GM12874 (cell line): ENCODE results near the gene TELO2.

Experiments
- TF ChIP-seq, protein P1 (sequence below): IDR thresholded peaks from 2 replicates; pipeline ENCODE4 v1.5.1; 2011; ENCODE audit warnings: low read depth, mild to moderate bottlenecking, control low read depth, low read length, moderate library complexity; ENCODE audit not compliant: insufficient read depth

Gene TELO2

DNA sequence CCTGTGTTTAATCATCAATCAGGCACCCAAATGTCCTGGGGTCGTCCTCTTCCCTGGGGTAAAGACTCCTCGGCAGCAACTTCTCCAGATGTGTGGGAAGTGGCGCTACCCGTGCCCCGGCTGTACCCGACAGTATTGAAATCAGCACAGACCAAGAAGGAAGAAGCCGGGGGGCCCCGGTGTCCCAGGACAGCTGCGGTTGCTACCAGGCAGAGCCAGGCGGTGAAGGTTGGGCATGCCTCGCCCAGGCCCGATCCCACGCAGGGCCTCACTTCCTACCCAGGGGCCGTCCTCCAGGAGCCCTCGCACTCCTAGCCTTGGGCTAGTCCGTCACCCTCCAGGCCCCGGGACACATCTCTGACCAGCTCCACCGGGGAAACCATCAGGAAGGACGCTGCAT is 39.8 kb upstream of the TELO2 start:
- TF ChIP-seq, protein P1, sequence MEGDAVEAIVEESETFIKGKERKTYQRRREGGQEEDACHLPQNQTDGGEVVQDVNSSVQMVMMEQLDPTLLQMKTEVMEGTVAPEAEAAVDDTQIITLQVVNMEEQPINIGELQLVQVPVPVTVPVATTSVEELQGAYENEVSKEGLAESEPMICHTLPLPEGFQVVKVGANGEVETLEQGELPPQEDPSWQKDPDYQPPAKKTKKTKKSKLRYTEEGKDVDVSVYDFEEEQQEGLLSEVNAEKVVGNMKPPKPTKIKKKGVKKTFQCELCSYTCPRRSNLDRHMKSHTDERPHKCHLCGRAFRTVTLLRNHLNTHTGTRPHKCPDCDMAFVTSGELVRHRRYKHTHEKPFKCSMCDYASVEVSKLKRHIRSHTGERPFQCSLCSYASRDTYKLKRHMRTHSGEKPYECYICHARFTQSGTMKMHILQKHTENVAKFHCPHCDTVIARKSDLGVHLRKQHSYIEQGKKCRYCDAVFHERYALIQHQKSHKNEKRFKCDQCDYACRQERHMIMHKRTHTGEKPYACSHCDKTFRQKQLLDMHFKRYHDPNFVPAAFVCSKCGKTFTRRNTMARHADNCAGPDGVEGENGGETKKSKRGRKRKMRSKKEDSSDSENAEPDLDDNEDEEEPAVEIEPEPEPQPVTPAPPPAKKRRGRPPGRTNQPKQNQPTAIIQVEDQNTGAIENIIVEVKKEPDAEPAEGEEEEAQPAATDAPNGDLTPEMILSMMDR: no peak

DNA sequence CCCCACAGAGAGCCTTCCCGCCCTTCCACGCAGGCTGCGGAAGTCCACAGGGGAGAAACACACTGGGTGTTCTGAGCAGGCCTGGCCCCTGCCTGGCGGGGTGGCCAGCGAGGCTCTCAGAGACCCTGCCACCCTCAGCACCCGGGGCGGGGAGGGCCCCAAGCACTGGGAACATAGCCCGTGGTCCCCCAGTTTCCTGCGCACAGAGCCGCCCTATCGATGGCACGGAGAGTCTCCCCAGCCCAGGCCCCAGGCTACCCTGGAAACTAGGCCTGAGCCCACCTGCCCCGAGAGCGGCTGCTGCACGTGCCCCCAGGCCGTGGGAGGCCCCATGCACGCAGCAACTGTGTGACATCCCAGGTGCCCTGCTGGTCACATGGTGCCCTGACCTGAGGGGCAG is 38.6 kb upstream of the TELO2 start:
- TF ChIP-seq, protein P1: no peak

DNA sequence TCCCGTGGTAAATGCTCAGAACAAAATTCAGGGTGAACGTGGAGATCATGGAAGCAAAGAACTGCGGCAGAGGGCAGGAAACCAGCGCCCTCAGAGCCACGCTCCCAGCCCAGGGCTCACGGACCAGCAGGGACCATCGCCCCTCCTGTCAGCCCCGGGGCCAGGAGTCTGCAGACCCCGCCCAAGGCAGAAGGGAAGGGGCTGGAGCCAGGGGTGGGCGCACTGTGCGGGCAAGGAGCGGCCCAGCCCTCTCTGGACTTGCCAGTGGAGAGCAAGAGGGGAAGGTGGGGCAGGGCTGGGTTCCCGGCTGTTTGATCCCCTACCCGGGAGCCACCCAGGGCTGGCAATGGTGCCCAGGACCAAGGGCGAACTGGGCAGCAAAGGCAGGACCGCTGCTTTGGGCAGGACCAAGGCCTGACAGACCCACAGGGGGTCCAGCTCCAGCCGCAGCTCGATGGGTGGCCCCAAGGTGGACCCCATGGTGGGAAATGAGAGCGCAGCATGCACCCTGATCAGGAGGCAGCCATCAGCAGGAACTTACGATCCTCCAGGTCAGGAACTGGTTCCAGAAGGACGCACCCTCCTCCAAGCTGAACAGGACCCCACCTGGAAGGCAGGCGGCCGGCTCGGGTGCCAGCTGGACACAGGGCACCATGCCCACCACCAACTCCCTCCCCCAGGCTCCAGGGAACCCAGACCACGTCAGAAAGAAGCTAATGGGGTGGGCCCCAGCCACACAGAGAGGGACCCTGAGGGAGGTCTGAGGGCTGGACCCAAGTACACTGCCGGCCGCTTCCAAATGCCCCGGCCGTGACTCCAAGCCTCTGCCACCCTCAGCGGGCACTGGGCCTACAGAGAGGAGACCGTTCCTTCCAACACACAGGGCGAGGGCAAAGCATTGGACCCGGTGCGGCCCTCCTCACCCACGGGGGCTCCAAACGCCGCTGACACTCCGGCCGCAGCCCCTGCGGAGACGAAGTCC is 37.7 kb upstream of the TELO2 start:
- TF ChIP-seq, protein P1: no peak

DNA sequence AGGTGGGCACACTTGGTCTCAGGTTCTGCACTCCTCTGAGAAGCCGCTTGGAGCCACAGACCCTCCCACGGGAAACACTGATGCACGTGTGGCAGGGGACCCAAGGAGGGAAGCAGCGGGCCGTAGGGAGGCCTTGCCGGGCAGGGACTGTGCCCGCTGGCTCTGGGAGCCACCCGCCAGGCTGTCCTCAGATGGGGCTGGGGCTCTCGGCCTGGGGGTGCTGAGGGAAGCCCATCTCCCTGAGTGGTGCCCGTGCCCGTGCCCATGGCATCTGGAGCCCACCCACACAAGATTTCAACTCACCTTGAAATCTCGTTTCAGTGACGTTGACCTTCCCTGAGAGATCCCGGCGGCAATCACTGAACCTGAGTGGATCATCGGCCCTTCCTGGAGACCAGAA is 36.2 kb upstream of the TELO2 start:
- TF ChIP-seq, protein P1: no peak

DNA sequence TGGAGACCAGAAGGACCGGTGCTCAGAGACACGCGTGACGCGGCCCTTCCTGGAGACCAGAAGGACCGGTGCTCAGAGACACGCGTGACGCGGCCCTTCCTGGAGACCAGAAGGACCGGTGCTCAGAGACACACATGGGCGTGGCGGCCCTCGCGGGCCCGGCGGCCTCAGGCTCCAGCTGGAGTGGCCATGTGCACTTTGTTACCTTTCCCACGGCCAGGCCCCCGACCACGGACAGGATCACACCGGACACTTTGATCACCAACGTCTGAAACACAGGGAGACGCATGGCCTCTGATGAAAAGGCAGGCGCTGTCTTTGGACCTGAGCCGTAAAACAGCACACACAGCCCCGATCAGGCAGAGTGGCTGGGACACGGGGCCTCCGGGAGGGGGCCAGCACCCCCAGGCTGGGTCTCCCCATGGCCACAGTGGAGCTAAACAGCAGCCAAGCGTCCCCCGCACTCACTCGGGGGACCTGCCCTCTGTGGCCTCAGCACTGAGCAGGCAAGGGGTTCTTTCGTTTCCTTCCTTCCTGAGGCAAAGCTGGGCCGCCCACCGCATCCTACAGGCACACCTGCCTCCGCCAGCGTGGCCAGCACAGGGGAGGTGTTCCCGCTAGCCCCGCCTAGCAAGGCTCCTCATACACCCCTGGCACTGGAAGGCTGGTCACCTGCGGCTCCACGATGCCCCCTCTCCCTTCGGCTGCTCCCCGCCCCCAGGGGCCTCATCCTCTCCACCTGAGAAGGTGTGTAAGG is 35.5 kb upstream of the TELO2 start:
- TF ChIP-seq, protein P1: no peak

DNA sequence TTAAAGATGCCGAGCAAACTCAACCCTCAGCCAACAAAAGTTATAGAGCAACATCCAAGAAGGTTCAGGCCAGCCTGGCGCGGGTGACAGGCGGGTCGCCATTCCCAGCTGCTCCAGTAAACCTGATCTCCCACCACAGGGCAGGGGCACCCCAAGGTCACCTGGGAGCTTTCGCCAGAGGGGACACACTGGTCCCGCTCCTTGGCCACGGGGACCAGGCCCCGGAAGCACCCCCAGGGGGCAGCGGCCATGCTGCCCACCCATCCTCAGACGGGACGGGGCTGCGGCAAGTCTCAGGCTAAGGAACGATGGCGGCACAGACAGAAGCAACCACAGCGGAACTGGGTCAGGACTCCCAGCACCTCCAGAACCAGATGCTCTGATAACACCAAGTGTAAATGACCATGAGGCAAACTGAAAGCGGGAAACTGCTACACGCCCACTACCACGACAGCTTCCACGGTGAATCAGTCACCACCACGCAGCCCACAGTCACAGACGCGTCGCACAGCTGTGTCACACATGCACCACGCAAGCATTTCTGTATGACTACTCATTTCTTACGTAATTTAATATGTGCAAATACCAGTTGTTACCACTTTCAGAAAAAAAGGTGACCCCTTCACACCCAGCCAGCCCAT is 34.7 kb upstream of the TELO2 start:
- TF ChIP-seq, protein P1: no peak

DNA sequence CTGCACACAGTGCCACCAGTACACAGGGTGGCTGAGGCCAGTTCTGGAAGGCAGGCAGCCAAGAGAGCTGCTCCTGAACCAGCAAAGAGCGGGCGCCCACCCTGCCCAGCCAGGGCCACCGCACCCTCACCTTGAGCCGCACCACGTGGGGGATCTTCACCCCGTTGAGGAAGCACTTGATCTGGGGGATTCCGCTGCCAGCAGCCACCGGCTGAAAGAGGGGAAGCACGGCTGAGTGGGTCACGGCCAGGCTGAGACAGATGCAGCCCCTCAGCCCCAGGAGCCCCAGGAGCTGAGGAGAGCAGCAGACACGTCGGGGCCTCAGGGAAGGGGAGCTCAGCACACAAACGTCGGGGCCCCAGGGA is 34.2 kb upstream of the TELO2 start:
- TF ChIP-seq, protein P1: no peak
